DND-41 (cell line): ENCODE results near the gene SNX1.

Source experiments
- ATAC-seq: fragments of 200-7000 bp; cut with Tn5 transposase; 3 replicates; pipeline ENCODE4 v1.9.1; 2021; ENCODE audit warnings: low read depth; ENCODE audit not compliant: insufficient read depth
- DNase-seq: peaks from one replicate; pipeline ENCODE4 v3.0.0-alpha.2; 2020
- H2AFZ ChIP-seq: 2 replicates; pipeline ENCODE4 v1.6.0; 2012; ENCODE audit warnings: low read depth, low read length
- H3K27ac ChIP-seq: 2 replicates; pipeline ENCODE4 v1.5.1; 2012; ENCODE audit warnings: low read length, inconsistent platforms
- H3K27me3 ChIP-seq: fragments of 200-600 bp; sonication (generic); 2 replicates; pipeline ENCODE4 v1.6.0; 2012; ENCODE audit warnings: low read length, mild to moderate bottlenecking, inconsistent platforms; ENCODE audit not compliant: insufficient read depth, poor library complexity
- H3K36me3 ChIP-seq: 2 replicates; pipeline ENCODE4 v1.5.1; 2012; ENCODE audit warnings: low read length, inconsistent platforms; ENCODE audit not compliant: insufficient read depth
- H3K4me1 ChIP-seq: 2 replicates; pipeline ENCODE4 v1.5.1; 2012; ENCODE audit warnings: mild to moderate bottlenecking, low read length; ENCODE audit not compliant: insufficient read depth
- H3K4me2 ChIP-seq: 2 replicates; pipeline ENCODE4 v1.6.0; 2012; ENCODE audit warnings: mild to moderate bottlenecking, moderate library complexity, low read length, inconsistent platforms; ENCODE audit not compliant: insufficient read depth
- H3K4me3 ChIP-seq, 2 experiments: fragments of 200-600 bp in 1 of 2; shearing (Covaris generic) in 1 of 2; 2 replicates each; pipeline ENCODE4 v1.5.1; 2012 to 2016; ENCODE audit warnings: inconsistent platforms in 2 of 2, low read length in 2 of 2, mild to moderate bottlenecking in 2 of 2, low read depth in 1 of 2, moderate library complexity in 1 of 2
- H3K79me2 ChIP-seq: 2 replicates; pipeline ENCODE4 v1.6.0; 2012; ENCODE audit warnings: low read length, inconsistent platforms; ENCODE audit not compliant: insufficient read depth
- H3K9ac ChIP-seq: 2 replicates; pipeline ENCODE4 v1.6.0; 2012; ENCODE audit warnings: low read depth, mild to moderate bottlenecking, inconsistent platforms, low read length, moderate library complexity
- H3K9me3 ChIP-seq: 2 replicates; pipeline ENCODE4 v1.5.1; 2012; ENCODE audit warnings: low read length, moderate library complexity, mild to moderate bottlenecking, inconsistent platforms; ENCODE audit not compliant: insufficient read depth, severe bottlenecking
- H4K20me1 ChIP-seq: 2 replicates; pipeline ENCODE4 v1.6.0; 2012; ENCODE audit warnings: low read length; ENCODE audit not compliant: insufficient read depth
- EZH2 ChIP-seq: IDR thresholded peaks from 3 replicates; pipeline ENCODE4 v1.6.1; 2012; ENCODE audit warnings: borderline replicate concordance, low read depth, mild to moderate bottlenecking, moderate library complexity, low read length, inconsistent platforms; ENCODE audit not compliant: severe bottlenecking
- TF ChIP-seq, protein P1 (sequence below): IDR thresholded peaks from 2 replicates; pipeline ENCODE4 v1.5.1; 2012; ENCODE audit warnings: borderline replicate concordance, low read length, moderate library complexity, mild to moderate bottlenecking; ENCODE audit not compliant: poor library complexity, severe bottlenecking; ENCODE audit errors: extremely low read depth

SNX1 gene

DNA sequence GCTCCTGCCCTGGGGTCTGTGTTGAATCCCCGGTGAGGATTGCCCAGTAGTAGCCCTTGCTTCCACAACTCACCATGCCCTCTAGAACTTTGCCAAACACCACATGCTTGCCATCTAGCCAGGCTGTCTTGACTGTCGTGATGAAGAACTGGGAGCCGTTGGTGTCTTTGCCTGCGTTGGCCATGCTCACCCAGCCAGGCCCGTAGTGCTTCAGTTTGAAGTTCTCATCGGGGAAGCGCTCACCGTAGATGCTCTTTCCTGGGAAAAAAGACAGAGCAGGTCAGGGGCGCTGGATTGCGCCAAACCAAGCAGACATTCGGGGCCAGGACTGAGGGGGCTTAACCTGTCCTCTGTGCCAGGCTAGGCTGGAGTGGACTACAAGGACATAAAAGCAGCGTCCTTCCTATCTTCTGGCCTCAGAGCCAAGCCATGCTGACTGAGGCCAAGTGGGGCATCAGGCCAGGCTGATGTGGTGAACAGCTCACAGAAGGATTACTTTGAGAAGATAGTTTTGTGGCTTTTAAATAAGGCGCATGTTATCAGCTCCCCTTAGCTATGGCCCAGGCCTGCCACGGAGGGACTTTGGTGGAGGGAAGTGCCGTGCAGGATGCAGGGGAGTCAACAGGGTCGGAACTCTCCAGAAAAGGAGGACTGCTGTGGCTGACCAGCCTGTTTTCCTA is 61.0 kb downstream of the SNX1 start:
- Histone ChIP-seq H3K36me3 (peaks cover 64% of the 10 kb centered on the region), H4K20me1 (peaks cover 14% of the 10 kb centered on the region; the same call in 1 of the 2 replicates), H3K4me1 (peaks cover 43% of the 10 kb centered on the region), H3K27ac (no peak overlapping the region), H3K27me3 (no peaks in the 10 kb centered on the region), H2AFZ (no peak overlapping the region), H3K4me3 (no peak overlapping the region), H3K4me2 (no peak overlapping the region), H3K9ac (no peak overlapping the region), H3K79me2 (peaks cover 20% of the 10 kb centered on the region), H3K9me3 (no peaks in the 10 kb centered on the region)
- ATAC-seq (no peak), DNase-seq (no peak)
- TF ChIP-seq, protein P1, sequence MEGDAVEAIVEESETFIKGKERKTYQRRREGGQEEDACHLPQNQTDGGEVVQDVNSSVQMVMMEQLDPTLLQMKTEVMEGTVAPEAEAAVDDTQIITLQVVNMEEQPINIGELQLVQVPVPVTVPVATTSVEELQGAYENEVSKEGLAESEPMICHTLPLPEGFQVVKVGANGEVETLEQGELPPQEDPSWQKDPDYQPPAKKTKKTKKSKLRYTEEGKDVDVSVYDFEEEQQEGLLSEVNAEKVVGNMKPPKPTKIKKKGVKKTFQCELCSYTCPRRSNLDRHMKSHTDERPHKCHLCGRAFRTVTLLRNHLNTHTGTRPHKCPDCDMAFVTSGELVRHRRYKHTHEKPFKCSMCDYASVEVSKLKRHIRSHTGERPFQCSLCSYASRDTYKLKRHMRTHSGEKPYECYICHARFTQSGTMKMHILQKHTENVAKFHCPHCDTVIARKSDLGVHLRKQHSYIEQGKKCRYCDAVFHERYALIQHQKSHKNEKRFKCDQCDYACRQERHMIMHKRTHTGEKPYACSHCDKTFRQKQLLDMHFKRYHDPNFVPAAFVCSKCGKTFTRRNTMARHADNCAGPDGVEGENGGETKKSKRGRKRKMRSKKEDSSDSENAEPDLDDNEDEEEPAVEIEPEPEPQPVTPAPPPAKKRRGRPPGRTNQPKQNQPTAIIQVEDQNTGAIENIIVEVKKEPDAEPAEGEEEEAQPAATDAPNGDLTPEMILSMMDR, result no peak
- TF ChIP-seq EZH2, result no peak

DNA sequence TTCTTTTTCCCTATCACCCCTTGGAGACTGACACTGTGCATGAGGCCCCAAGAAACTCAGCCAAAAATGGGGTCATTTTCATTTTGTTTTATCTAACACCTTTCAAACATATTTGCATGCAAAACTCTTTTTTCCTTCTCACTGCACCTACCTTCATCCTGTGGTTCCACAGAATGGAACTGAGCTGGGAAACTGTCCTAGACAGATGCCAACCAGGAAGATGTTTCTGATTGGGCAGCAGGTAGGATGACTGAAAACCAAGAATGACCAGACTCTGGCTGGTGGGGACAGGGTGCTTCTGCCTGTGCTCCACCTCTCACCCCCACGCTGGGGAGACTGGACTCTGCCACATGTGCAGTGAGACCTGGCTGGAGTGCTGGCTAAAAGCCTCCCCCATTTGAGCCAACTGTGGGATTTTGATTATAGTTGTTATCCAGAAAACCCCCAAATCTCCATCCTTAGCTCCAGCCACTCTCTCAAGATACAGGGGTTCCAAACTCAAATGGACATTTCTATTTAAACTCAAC is 61.9 kb downstream of the SNX1 start:
- TF ChIP-seq, protein P1, result no peak
- no peak for TF ChIP-seq EZH2
- Histone ChIP-seq H3K4me1 (peaks cover 48% of the 10 kb centered on the region), H3K36me3 (peaks cover 67% of the 10 kb centered on the region)

DNA sequence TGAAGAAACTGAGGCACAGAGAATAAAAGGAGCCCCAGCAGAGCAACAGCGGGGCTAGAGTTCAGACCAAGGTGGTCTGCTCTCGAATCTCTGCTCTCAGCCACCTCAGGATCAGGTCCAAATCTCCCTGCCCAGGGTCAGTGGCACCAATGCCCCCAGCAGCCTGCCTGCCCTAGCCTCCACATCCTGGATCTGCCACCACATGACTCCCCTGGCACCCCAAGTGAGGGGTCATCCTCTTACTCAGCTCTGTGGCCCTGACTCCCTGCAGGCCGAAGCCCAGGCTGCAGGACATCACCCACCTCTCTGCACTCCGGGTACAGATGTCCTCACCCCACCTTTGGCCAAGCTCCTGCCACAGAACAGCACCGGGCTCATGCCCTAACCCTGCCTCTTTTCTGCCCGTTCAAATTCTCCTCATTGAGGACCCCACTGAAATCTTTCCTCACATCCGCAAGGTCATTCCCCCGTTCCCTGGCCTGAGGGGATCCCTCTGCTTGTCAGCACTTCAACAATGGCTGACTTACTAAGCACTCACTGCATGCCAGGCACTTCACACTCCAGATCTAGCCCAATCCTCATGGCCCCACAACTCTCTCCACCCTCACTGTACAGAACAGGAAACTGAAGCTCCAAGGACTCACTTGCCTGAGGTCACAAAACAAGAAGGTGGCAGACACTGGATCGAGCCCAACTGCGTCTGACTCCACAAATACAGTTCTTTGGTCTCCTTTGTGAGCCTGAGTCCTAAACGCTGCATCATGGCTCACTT is 62.8 kb downstream of the SNX1 start:
- Histone ChIP-seq H2AFZ (no peak overlapping the region), H3K79me2 (peaks cover 32% of the 10 kb centered on the region), H3K27ac (no peak overlapping the region), H3K4me1 (peaks cover 43% of the 10 kb centered on the region), H3K4me2 (no peak overlapping the region), H3K9me3 (no peaks in the 10 kb centered on the region), H3K27me3 (no peaks in the 10 kb centered on the region), H3K9ac (no peak overlapping the region), H4K20me1 (peaks cover 14% of the 10 kb centered on the region; the same call in 1 of the 2 replicates), H3K36me3 (peaks cover 67% of the 10 kb centered on the region), H3K4me3 (no peak overlapping the region)
- ATAC-seq (no peak), DNase-seq (no peak)
- TF ChIP-seq, protein P1, result no peak

More for the DNA sequence above, 61.9 kb downstream of the SNX1 start:
- no peak overlapping the region for H2AFZ ChIP-seq
- no peak overlapping the region for H3K4me3 ChIP-seq
- no peak for DNase-seq
- no peaks in the 10 kb centered on the region for H3K27me3 ChIP-seq
- H3K4me2 ChIP-seq, result no peak overlapping the region
- H3K9me3 ChIP-seq, result no peaks in the 10 kb centered on the region
- no peak overlapping the region for H3K27ac ChIP-seq
- H3K79me2 ChIP-seq, result peaks cover 28% of the 10 kb centered on the region
- H3K9ac ChIP-seq, result no peak overlapping the region
- peaks cover 14% of the 10 kb centered on the region; the same call in 1 of the 2 replicates for H4K20me1 ChIP-seq
- ATAC-seq, result no peak
